ENCODE results near the gene PYY.

The PYY gene

GRCh38 chr17:43915559-43915958 is 38.2 kb downstream of the PYY start:
- no peak for DNase-seq (ENCODE audit: low spot score)

- no peak for DNase-seq (ENCODE audit: low spot score)
Measured at GRCh38 chr17:43914451-43914850, 39.3 kb downstream of the PYY start.

GRCh38 chr17:43913584-43913983 is 40.2 kb downstream of the PYY start:
- no peak for DNase-seq (ENCODE audit: low spot score)

- DNase-seq (ENCODE audit: low spot score) = no peak
Measured at GRCh38 chr17:43912635-43913304, 41.0 kb downstream of the PYY start.

GRCh38 chr17:43911904-43912303 is 41.8 kb downstream of the PYY start:
- DNase-seq (ENCODE audit: low spot score) = no peak

- DNase-seq (ENCODE audit: low spot score) = no peak
Measured at GRCh38 chr17:43909537-43910231, 44.1 kb downstream of the PYY start.

- DNase-seq (ENCODE audit: low spot score) = peak; percentile 58
Measured at GRCh38 chr17:43907998-43908721, 45.6 kb downstream of the PYY start.

GRCh38 chr17:43907425-43907981 is 46.2 kb downstream of the PYY start, which contains the start of gene MPP2:
Gene MPP2, minus strand, starts transcription at chr17:43907536. Its CDS starts 3,076 bp downstream, at chr17:43904460.
- peak; percentile 56 for DNase-seq (ENCODE audit: low spot score)

- DNase-seq (ENCODE audit: low spot score) = no peak
Measured at GRCh38 chr17:43906951-43907424, 46.8 kb downstream of the PYY start.

- peak; percentile 27 for DNase-seq (ENCODE audit: low spot score)
Measured at GRCh38 chr17:43905985-43906852, 47.5 kb downstream of the PYY start.

- no peak for DNase-seq (ENCODE audit: low spot score)
Measured at GRCh38 chr17:43905400-43905984, 48.2 kb downstream of the PYY start.

Measured in CD4-positive, alpha-beta T cell treated with Interleukin-6 at 100 ng/mL for 8 hours (primary cell).